Gastrocnemius medialis (tissue), 4 donors: Measurements from ENCODE around the gene STEAP1B. TPM values are rescaled to one million over a fixed set of nuclear protein-coding genes. Genes with fewer than 3 reads are reported as not detected.

Experiments
- ATAC-seq, 2 donors: fragments of 150-250 bp; one replicate each; pipeline ENCODE4 v1.9.1; 2016
- DNase-seq, 2 donors: peaks; one replicate each; pipeline ENCODE4 v3.0.0-alpha.2; 2019
- H3K27ac ChIP-seq, 4 donors: fragments of 200-600 bp; sonication (generic); 1 replicate in 1 of 4; 2 replicates in 3 of 4; pipeline ENCODE4 v1.5.1; 2016 to 2018; ENCODE audit warnings: mild to moderate bottlenecking in 2 of 4, moderate library complexity in 1 of 4
- H3K27me3 ChIP-seq, 3 donors: fragments of 200-600 bp; sonication (generic) in 2 of 3; 1 replicate in 1 of 3; 2 replicates in 2 of 3; pipeline versions ENCODE4 v1.5.1 to v1.6.0; 2016 to 2019; ENCODE audit warnings: mild to moderate bottlenecking in 1 of 3, moderate library complexity in 1 of 3
- H3K36me3 ChIP-seq, 2 donors: fragments of 200-600 bp; sonication (generic) in 1 of 2; one replicate each; pipeline ENCODE4 v1.5.1; 2017 to 2018
- H3K4me1 ChIP-seq, 2 donors: fragments of 200-600 bp; sonication (generic) in 1 of 2; one replicate each; pipeline ENCODE4 v1.5.1; 2016 to 2017; ENCODE audit warnings: mild to moderate bottlenecking in 2 of 2
- H3K4me3 ChIP-seq, 4 donors: fragments of 200-600 bp; sonication (generic) in 3 of 4; 1 replicate in 1 of 4; 2 replicates in 3 of 4; pipeline ENCODE4 v1.5.1; 2016 to 2019; ENCODE audit warnings: mild to moderate bottlenecking in 2 of 4
- H3K9me3 ChIP-seq, 3 donors: fragments of 200-600 bp; sonication (generic) in 2 of 3; 1 replicate in 1 of 3; 2 replicates in 2 of 3; pipeline ENCODE4 v1.5.1; 2016 to 2019
- POLR2A ChIP-seq, 2 donors: fragments of 450-650 bp; IDR thresholded peaks; one replicate each; pipeline ENCODE4 v1.6.1; 2017; ENCODE audit warnings: antibody characterized with exemption in 2 of 2, mild to moderate bottlenecking in 2 of 2, moderate library complexity in 2 of 2
- in situ Hi-C, 4 donors: fragments of 200-750 bp; cut with MboI; loops; one replicate each; pipeline versions ENCODE4 v1.15.0 to v1.8.0; 2017; ENCODE audit warnings: low sequenced_read_pairs in 4 of 4
- intact Hi-C: fragments of 100-400 bp; cut with DNase I; formaldehyde crosslinking; loops from one replicate; pipeline ENCODE4 v1.15.1; 2023; ENCODE audit warnings: low total_unique reads
- total RNA-seq, 4 donors: library from RNA; depleted of rRNA; stranded (reverse); fragments of >200 nt; gene quantifications; one replicate each; pipeline versions ENCODE4 v1.1.0 to v1.2.3, GENCODE V29; 2016
- TF ChIP-seq, protein P1 (sequence below), 5 experiments: fragments of 450-650 bp in 3 of 5; fragments of 200-600 bp in 2 of 5; sonication (generic) in 2 of 5; IDR thresholded peaks in 4 of 5; conservative IDR thresholded peaks in 1 of 5; 1 replicate in 4 of 5; 2 replicates in 1 of 5; pipeline ENCODE4 v1.5.1; 2016 to 2019; ENCODE audit warnings: antibody characterized with exemption in 5 of 5, mild to moderate bottlenecking in 3 of 5, moderate library complexity in 3 of 5

Gene STEAP1B
- total RNA-seq, 4 donors from 2014 or later: 0.60 to 1.7 (median 0.74) TPM

DNA sequence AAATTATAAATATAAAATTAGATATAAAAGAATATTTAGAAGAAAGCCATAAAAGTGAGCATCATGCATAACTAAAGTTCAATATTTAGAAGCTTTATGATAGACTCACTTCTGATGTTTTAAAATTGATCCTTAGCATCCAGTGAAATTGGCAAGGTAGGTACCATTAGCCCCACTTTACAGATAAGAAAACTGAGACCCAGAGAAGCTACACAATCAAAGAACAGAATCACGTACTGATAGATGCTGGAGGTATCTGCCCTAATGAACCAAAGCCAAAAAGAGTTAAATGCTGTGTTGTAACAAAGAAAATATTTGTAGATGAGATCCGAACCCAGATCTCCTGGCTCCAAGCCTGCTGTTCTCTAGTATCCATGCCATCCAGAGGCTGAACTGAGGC is 100.4 kb downstream of the STEAP1B start:
- no peak for ATAC-seq
- no peaks in the 10 kb centered on the region for H3K27me3 ChIP-seq
- TF ChIP-seq, protein P1, sequence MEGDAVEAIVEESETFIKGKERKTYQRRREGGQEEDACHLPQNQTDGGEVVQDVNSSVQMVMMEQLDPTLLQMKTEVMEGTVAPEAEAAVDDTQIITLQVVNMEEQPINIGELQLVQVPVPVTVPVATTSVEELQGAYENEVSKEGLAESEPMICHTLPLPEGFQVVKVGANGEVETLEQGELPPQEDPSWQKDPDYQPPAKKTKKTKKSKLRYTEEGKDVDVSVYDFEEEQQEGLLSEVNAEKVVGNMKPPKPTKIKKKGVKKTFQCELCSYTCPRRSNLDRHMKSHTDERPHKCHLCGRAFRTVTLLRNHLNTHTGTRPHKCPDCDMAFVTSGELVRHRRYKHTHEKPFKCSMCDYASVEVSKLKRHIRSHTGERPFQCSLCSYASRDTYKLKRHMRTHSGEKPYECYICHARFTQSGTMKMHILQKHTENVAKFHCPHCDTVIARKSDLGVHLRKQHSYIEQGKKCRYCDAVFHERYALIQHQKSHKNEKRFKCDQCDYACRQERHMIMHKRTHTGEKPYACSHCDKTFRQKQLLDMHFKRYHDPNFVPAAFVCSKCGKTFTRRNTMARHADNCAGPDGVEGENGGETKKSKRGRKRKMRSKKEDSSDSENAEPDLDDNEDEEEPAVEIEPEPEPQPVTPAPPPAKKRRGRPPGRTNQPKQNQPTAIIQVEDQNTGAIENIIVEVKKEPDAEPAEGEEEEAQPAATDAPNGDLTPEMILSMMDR (IDR thresholded peaks at IDR 0.05 in 4 of 5, conservative IDR thresholded peaks at IDR 0.05 in 1 of 5): no peak
- TF ChIP-seq POLR2A (IDR thresholded peaks at IDR 0.05): no peak
- H3K27ac ChIP-seq: no peak overlapping the region
- intact Hi-C loops: no loop called here
- H3K4me3 ChIP-seq: no peak overlapping the region
- no peaks in the 10 kb centered on the region for H3K36me3 ChIP-seq
- H3K9me3 ChIP-seq: no peaks in the 10 kb centered on the region
- no peaks in the 10 kb centered on the region for H3K4me1 ChIP-seq
- no peak for DNase-seq
- in situ Hi-C loops: no loop called here

DNA sequence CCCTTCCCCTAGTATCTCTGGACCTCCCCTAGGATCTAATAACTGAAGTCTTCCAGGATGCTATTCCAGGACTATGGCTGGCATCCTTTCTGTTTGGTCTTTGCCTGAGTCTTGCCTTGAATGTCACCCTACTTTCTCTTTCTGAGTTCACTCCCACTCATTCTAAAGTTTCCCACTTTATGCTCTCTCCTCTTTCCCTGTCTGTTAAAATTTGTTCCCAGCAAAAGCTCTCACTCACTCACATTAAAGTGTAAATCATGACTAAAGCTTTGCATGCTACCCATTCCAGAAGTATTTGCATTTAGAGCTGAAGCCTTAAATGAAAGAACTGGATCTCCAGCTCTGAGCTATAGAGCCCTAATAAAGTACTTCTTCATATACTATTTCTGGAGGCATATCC is 100.9 kb downstream of the STEAP1B start:
- in situ Hi-C loops: no loop called here
- Histone ChIP-seq H3K27ac (no peak overlapping the region), H3K4me3 (no peak overlapping the region), H3K4me1 (no peaks in the 10 kb centered on the region), H3K9me3 (no peaks in the 10 kb centered on the region), H3K27me3 (no peaks in the 10 kb centered on the region), H3K36me3 (no peaks in the 10 kb centered on the region)
- intact Hi-C loops: no loop called here
- ATAC-seq (no peak), DNase-seq (no peak)
- no peak for TF ChIP-seq POLR2A (IDR thresholded peaks at IDR 0.05)
- TF ChIP-seq, protein P1 (IDR thresholded peaks at IDR 0.05 in 4 of 5, conservative IDR thresholded peaks at IDR 0.05 in 1 of 5): no peak

DNA sequence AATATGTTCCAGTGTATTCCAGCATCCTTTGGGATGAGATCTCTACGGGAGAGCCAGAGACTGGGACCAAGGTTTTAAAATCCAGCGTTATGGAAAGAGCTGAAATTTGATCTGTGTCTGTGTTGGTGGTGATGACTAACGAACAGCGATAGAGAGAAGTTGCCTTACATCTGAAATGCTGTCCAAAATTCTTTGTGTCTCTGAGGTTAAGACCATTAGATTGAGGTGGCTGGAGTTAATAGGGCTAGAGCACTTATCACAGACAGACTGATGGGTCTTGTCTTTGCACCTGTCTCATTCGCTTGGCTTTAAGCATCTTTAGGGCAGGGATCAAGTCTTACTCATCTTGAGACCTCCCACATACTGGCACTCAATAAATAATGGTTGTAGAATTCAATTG is 102.0 kb downstream of the STEAP1B start:
- intact Hi-C loops: no loop called here
- Histone ChIP-seq H3K4me1 (no peaks in the 10 kb centered on the region), H3K36me3 (no peaks in the 10 kb centered on the region), H3K27me3 (no peaks in the 10 kb centered on the region), H3K9me3 (no peaks in the 10 kb centered on the region), H3K4me3 (no peak overlapping the region), H3K27ac (no peak overlapping the region)
- no peak for DNase-seq
- in situ Hi-C loops: no loop called here
- ATAC-seq: no peak
- no peak for TF ChIP-seq POLR2A (IDR thresholded peaks at IDR 0.05)
- TF ChIP-seq, protein P1 (IDR thresholded peaks at IDR 0.05 in 4 of 5, conservative IDR thresholded peaks at IDR 0.05 in 1 of 5): no peak

DNA sequence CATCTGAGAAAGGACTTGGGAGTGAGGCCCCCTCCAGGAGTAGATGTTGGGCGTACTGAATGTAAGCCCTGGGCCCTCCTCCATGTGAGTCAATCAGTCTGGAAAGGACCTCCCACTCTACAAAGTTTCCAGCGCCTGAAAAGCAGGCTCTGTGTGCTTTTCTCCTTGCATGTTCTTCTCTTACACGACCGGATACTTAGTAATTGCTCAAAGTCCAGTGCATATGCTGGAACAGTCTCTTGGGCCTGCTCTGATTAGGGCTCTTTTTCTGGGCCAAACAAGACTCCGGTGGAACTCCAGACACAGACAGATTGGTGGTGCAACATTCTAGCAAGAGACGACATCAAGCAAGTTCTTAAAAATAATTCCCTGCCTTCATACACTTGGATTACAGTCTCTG is 104.8 kb downstream of the STEAP1B start:
- no peaks in the 10 kb centered on the region for H3K27me3 ChIP-seq
- H3K27ac ChIP-seq: no peak overlapping the region
- in situ Hi-C loops: no loop called here
- DNase-seq (no peak), ATAC-seq (no peak)
- no peaks in the 10 kb centered on the region for H3K4me1 ChIP-seq
- H3K4me3 ChIP-seq: no peak overlapping the region
- no peaks in the 10 kb centered on the region for H3K9me3 ChIP-seq
- H3K36me3 ChIP-seq: no peaks in the 10 kb centered on the region
- TF ChIP-seq, protein P1 (IDR thresholded peaks at IDR 0.05 in 4 of 5, conservative IDR thresholded peaks at IDR 0.05 in 1 of 5): no peak
- TF ChIP-seq POLR2A (IDR thresholded peaks at IDR 0.05): no peak
- intact Hi-C loops: no loop called here

DNA sequence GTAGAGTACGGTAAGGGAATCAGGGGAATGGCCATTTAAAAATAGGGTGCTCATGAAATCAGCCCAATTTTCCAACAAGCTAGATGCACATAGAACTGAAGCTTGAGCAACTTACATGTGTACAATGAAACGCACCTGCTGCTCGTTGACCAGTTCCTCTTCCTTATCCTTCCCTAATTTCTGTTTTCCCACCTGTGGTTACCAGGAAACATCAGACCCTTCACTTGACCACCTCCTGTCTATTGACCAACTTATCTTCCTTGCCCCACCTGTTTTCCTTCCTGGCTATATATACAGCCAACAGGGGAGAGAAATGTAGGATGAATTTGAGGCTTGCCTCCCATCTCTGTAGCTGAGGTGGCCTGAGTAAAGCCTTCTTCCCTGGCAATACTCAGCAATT is 105.2 kb downstream of the STEAP1B start:
- H3K4me1 ChIP-seq: no peaks in the 10 kb centered on the region
- no peaks in the 10 kb centered on the region for H3K27me3 ChIP-seq
- TF ChIP-seq POLR2A (IDR thresholded peaks at IDR 0.05): no peak
- TF ChIP-seq, protein P1 (IDR thresholded peaks at IDR 0.05 in 4 of 5, conservative IDR thresholded peaks at IDR 0.05 in 1 of 5): no peak
- ATAC-seq (no peak), DNase-seq (no peak)
- H3K4me3 ChIP-seq: no peak overlapping the region
- no peaks in the 10 kb centered on the region for H3K9me3 ChIP-seq
- H3K36me3 ChIP-seq: no peaks in the 10 kb centered on the region
- intact Hi-C loops (no loop called here), in situ Hi-C loops (no loop called here)
- no peak overlapping the region for H3K27ac ChIP-seq
